Uterus (tissue), 4 donors: ENCODE data around the gene TMOD2. TPM values are rescaled to one million over a fixed set of nuclear protein-coding genes. Genes with fewer than 3 reads are reported as not detected.
A peak's percentile ranks its signal among the peaks of the same experiment; 100 is the strongest.

Experiments used
- DNase-seq, 2 donors: peaks; one replicate each; pipeline ENCODE4 v3.0.0-alpha.2; 2019 to 2020
- H3K27ac ChIP-seq, 2 donors: fragments of 200-600 bp; sonication (generic); 1 replicate in 1 of 2; 2 replicates in 1 of 2; pipeline ENCODE4 v1.5.1; 2016 to 2018
- H3K27me3 ChIP-seq, 2 donors: fragments of 200-600 bp; sonication (generic); one replicate each; pipeline ENCODE4 v1.5.1; 2018 to 2019; ENCODE audit warnings: control low read depth in 1 of 2
- H3K36me3 ChIP-seq, 2 donors: fragments of 200-600 bp; sonication (generic); one replicate each; pipeline ENCODE4 v1.5.1; 2019; ENCODE audit warnings: control low read depth in 1 of 2
- H3K4me1 ChIP-seq, 2 donors: fragments of 200-600 bp; sonication (generic); one replicate each; pipeline ENCODE4 v1.5.1; 2018 to 2019; ENCODE audit warnings: control low read depth in 1 of 2
- H3K4me3 ChIP-seq, 2 donors: fragments of 200-600 bp; sonication (generic); 1 replicate in 1 of 2; 2 replicates in 1 of 2; pipeline ENCODE4 v1.5.1; 2018 to 2019; ENCODE audit warnings: mild to moderate bottlenecking in 1 of 2
- H3K9me3 ChIP-seq, 2 donors: fragments of 200-600 bp; sonication (generic); one replicate each; pipeline ENCODE4 v1.5.1; 2019; ENCODE audit warnings: control low read depth in 1 of 2
- POLR2A ChIP-seq, 2 donors: fragments of 450-650 bp; IDR thresholded peaks; one replicate each; pipeline ENCODE4 v1.6.1; 2016; ENCODE audit warnings: antibody characterized with exemption in 2 of 2, mild to moderate bottlenecking in 1 of 2, moderate library complexity in 1 of 2
- intact Hi-C: fragments of 100-400 bp; cut with DNase I; formaldehyde crosslinking; loops from one replicate; pipeline ENCODE4 v1.15.1; 2023; ENCODE audit warnings: low total_unique reads
- total RNA-seq, 4 donors: library from RNA; depleted of rRNA in 3 of 4; stranded (reverse); fragments of >200 nt in 3 of 4; gene quantifications; one replicate each; pipeline versions ENCODE4 v1.1.0 to v1.2.4, GENCODE V29; 2014 to 2023
- TF ChIP-seq, protein P1 (sequence below), 4 experiments: fragments of 200-600 bp in 2 of 4; fragments of 450-650 bp in 2 of 4; sonication (generic) in 2 of 4; IDR thresholded peaks; one replicate each; pipeline ENCODE4 v1.5.1; 2016 to 2019; ENCODE audit warnings: antibody characterized with exemption in 4 of 4, mild to moderate bottlenecking in 2 of 4, moderate library complexity in 1 of 4
- donor health status: DM: yes; HTN: yes; CAD: no.

The TMOD2 gene
- total RNA-seq, 4 donors from 2014 or later: 20.9 to 113 (median 35.0) TPM

DNA sequence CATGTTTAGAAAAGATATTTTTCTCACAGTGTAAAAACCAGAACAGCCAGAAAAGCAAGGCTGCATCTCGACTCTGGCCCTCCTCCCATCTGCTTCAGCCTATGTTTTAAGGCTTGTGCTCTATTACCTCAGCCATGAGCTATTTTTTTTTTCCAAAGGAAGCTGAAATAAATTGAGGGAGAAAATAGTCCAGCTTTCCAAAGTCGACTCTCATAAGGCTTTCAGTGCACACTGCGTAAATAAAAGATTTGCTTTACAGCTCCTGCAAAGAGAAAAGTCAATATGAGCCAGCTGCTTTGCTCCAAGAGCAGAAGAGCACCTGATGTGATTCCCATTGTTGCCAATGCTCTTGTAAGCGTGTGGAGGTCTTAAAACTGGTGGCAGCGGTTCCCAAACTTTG lies 43.4 kb upstream of the TMOD2 start:
- peak; percentile 35 to 73 for DNase-seq
- intact Hi-C loops: no loop called here
- no peak overlapping the region for H3K4me3 ChIP-seq

GRCh38 chr15:51709031-51709430 lies 42.4 kb upstream of the TMOD2 start:
- Histone ChIP-seq H3K27ac (peak overlapping the region; percentile 86 to 95), H3K36me3 (no peaks in the 10 kb centered on the region), H3K9me3 (no peaks in the 10 kb centered on the region), H3K4me1 (peaks cover 0 to 8% of the 10 kb centered on the region in 2 donors), H3K27me3 (no peaks in the 10 kb centered on the region), H3K4me3 (no peak overlapping the region)
- TF ChIP-seq POLR2A (IDR thresholded peaks at IDR 0.05): no peak
- TF ChIP-seq, protein P1, sequence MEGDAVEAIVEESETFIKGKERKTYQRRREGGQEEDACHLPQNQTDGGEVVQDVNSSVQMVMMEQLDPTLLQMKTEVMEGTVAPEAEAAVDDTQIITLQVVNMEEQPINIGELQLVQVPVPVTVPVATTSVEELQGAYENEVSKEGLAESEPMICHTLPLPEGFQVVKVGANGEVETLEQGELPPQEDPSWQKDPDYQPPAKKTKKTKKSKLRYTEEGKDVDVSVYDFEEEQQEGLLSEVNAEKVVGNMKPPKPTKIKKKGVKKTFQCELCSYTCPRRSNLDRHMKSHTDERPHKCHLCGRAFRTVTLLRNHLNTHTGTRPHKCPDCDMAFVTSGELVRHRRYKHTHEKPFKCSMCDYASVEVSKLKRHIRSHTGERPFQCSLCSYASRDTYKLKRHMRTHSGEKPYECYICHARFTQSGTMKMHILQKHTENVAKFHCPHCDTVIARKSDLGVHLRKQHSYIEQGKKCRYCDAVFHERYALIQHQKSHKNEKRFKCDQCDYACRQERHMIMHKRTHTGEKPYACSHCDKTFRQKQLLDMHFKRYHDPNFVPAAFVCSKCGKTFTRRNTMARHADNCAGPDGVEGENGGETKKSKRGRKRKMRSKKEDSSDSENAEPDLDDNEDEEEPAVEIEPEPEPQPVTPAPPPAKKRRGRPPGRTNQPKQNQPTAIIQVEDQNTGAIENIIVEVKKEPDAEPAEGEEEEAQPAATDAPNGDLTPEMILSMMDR (IDR thresholded peaks at IDR 0.05): no peak
- intact Hi-C loops: no loop called here
- DNase-seq: no peak

More for the DNA sequence above, 43.4 kb upstream of the TMOD2 start:
- no peak for TF ChIP-seq POLR2A (IDR thresholded peaks at IDR 0.05)
- TF ChIP-seq, protein P1 (IDR thresholded peaks at IDR 0.05): no peak
- no peaks in the 10 kb centered on the region for H3K9me3 ChIP-seq
- H3K27me3 ChIP-seq: no peaks in the 10 kb centered on the region
- H3K27ac ChIP-seq: peak overlapping the region; percentile 86 to 95
- H3K4me1 ChIP-seq: peaks cover 0 to 8% of the 10 kb centered on the region in 2 donors
- peaks cover 0 to 2% of the 10 kb centered on the region in 2 donors for H3K36me3 ChIP-seq

GRCh38 chr15:51714162-51714561 lies 37.2 kb upstream of the TMOD2 start:
- Histone ChIP-seq H3K4me3 (no peak overlapping the region), H3K9me3 (no peaks in the 10 kb centered on the region), H3K4me1 (no peaks in the 10 kb centered on the region), H3K36me3 (no peaks in the 10 kb centered on the region), H3K27ac (no peak overlapping the region), H3K27me3 (no peaks in the 10 kb centered on the region)
- no peak for DNase-seq
- intact Hi-C loops: no loop called here
- TF ChIP-seq, protein P1 (IDR thresholded peaks at IDR 0.05): no peak
- no peak for TF ChIP-seq POLR2A (IDR thresholded peaks at IDR 0.05)

GRCh38 chr15:51714911-51715310 lies 36.5 kb upstream of the TMOD2 start:
- Histone ChIP-seq H3K4me1 (no peaks in the 10 kb centered on the region), H3K36me3 (no peaks in the 10 kb centered on the region), H3K4me3 (no peak overlapping the region), H3K9me3 (no peaks in the 10 kb centered on the region), H3K27me3 (no peaks in the 10 kb centered on the region), H3K27ac (no peak overlapping the region)
- TF ChIP-seq, protein P1 (IDR thresholded peaks at IDR 0.05): no peak
- no peak for TF ChIP-seq POLR2A (IDR thresholded peaks at IDR 0.05)
- no peak for DNase-seq
- intact Hi-C loops: no loop called here

DNA sequence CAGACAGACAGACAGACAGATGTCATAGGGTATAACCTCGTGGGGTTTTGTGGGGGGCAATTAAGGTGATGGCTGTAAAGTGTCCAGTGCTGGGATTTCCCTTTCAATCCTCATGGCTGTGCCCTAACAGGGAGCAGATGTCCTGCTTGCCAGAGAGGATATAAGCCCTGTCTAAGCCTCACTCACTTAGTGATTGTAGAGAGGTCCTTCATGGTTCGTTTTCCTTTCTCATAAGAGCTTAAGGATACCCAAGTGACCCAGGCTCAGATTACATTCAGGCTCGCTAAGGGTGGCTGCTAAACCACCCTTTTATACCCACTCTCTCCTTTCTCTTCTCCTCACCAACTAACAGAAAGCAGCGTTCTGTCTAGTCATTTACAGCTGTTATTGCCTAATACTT lies 33.2 kb upstream of the TMOD2 start:
- no peaks in the 10 kb centered on the region for H3K36me3 ChIP-seq
- H3K27ac ChIP-seq: no peak overlapping the region
- intact Hi-C loops: no loop called here
- DNase-seq: no peak
- H3K27me3 ChIP-seq: no peaks in the 10 kb centered on the region
- H3K4me1 ChIP-seq: no peaks in the 10 kb centered on the region
- H3K9me3 ChIP-seq: no peaks in the 10 kb centered on the region
- no peak overlapping the region for H3K4me3 ChIP-seq
- TF ChIP-seq, protein P1 (IDR thresholded peaks at IDR 0.05): no peak
